PFSK-1 (cell line): ENCODE data around the gene AOAH.

ENCODE experiments used
- FOXP2 ChIP-seq: optimal IDR thresholded peaks from 2 replicates; pipeline ENCODE3; 2011; ENCODE audit warnings: borderline replicate concordance, control low read depth, inconsistent platforms; ENCODE audit not compliant: insufficient read depth; ENCODE audit errors: extremely low read length, extremely low read depth
- POLR2AphosphoS5 ChIP-seq: IDR thresholded peaks from 2 replicates; pipeline ENCODE4 v1.6.1; 2012; ENCODE audit warnings: low read depth, mild to moderate bottlenecking, control low read depth, low read length, moderate library complexity
- REST ChIP-seq, 2 experiments: IDR thresholded peaks; 2 replicates each; pipeline versions ENCODE4 v1.6.1 to v1.8.0; 2011 to 2012; ENCODE audit warnings: low read depth in 2 of 2, low read length in 2 of 2, control low read depth in 1 of 2, inconsistent platforms in 1 of 2, mild to moderate bottlenecking in 1 of 2, moderate library complexity in 1 of 2; ENCODE audit not compliant: insufficient read depth in 1 of 2
- SIN3A ChIP-seq: IDR thresholded peaks from 2 replicates; pipeline ENCODE4 v1.6.1; 2012; ENCODE audit warnings: mild to moderate bottlenecking, low read length, moderate library complexity, borderline replicate concordance; ENCODE audit not compliant: insufficient read depth
- TAF1 ChIP-seq: IDR thresholded peaks from 2 replicates; pipeline ENCODE4 v1.6.1; 2012; ENCODE audit warnings: low read length, control low read depth, borderline replicate concordance; ENCODE audit not compliant: insufficient read depth

Gene AOAH

GRCh38 chr7:36752026-36752711 lies 27.9 kb upstream of the AOAH start:
- no peak for TF ChIP-seq POLR2AphosphoS5
- TF ChIP-seq SIN3A, result no peak
- no peak for TF ChIP-seq TAF1

- TF ChIP-seq POLR2AphosphoS5, result no peak
- no peak for TF ChIP-seq SIN3A
- no peak for TF ChIP-seq TAF1
- no peak for TF ChIP-seq REST (IDR thresholded peaks at IDR 0.05; ENCODE audit: insufficient read depth in 1 of 2, low read depth in 2 of 2, low read length in 2 of 2)
- TF ChIP-seq FOXP2, result no peak
Observed at GRCh38 chr7:36750451-36750850, 26.2 kb upstream of the AOAH start.

- TF ChIP-seq POLR2AphosphoS5 (no peak), SIN3A (no peak), REST (IDR thresholded peaks at IDR 0.05; ENCODE audit: insufficient read depth in 1 of 2, low read depth in 2 of 2, low read length in 2 of 2) (no peak), FOXP2 (no peak), TAF1 (no peak)
Observed at GRCh38 chr7:36749282-36749960, 25.1 kb upstream of the AOAH start.

GRCh38 chr7:36748017-36748487 lies 23.8 kb upstream of the AOAH start:
- TF ChIP-seq SIN3A, result no peak
- TF ChIP-seq POLR2AphosphoS5, result no peak
- TF ChIP-seq REST (IDR thresholded peaks at IDR 0.05; ENCODE audit: insufficient read depth in 1 of 2, low read depth in 2 of 2, low read length in 2 of 2), result no peak
- TF ChIP-seq FOXP2, result no peak
- TF ChIP-seq TAF1, result no peak

- no peak for TF ChIP-seq TAF1
- no peak for TF ChIP-seq FOXP2
- TF ChIP-seq POLR2AphosphoS5, result no peak
- no peak for TF ChIP-seq SIN3A
- TF ChIP-seq REST (IDR thresholded peaks at IDR 0.05; ENCODE audit: insufficient read depth in 1 of 2, low read depth in 2 of 2, low read length in 2 of 2), result no peak
Observed at GRCh38 chr7:36747280-36748016, 23.2 kb upstream of the AOAH start.
